HEK293T (cell line): ENCODE results near the gene HPF1.

Experiments used
- BHLHE40 ChIP-seq: fragments of 450-650 bp; IDR thresholded peaks from 2 replicates; pipeline ENCODE4 v1.6.1; 2016; ENCODE audit warnings: mild to moderate bottlenecking, moderate library complexity, borderline replicate concordance
- HDGF ChIP-seq: fragments of 450-650 bp; IDR thresholded peaks from 2 replicates; pipeline ENCODE4 v1.6.1; 2017; ENCODE audit warnings: antibody characterized with exemption, borderline replicate concordance
- SUZ12 ChIP-seq: fragments of 450-650 bp; IDR thresholded peaks from 2 replicates; pipeline ENCODE4 v1.6.1; 2016; ENCODE audit warnings: mild to moderate bottlenecking
- TARDBP ChIP-seq: fragments of 450-650 bp; IDR thresholded peaks from 2 replicates; pipeline ENCODE4 v1.6.1; 2016

- TF ChIP-seq HDGF = no peak
- no peak for TF ChIP-seq BHLHE40
- TF ChIP-seq SUZ12 = no peak
- no peak for TF ChIP-seq TARDBP
Observed at GRCh38 chr4:169791062-169791461, 33.3 kb upstream of the HPF1 start.
